NCI-H1694 treated with DMSO at 0.1 percent for 48 hours (cell line): Measurements from ENCODE around the gene RIMKLA.

Source experiments
- DNase-seq: peaks from one replicate; lab custom pipeline; 2025; lab: John Stamatoyannopoulos, UW

RIMKLA gene

GRCh38 chr1:42372796-42373195, 7.8 kb upstream of the RIMKLA start:
- DNase-seq, result no peak

- DNase-seq, result no peak
These were observed 602 bp upstream of the RIMKLA start for GRCh38 chr1:42379794-42380585.

- no peak for DNase-seq
These were observed 685 bp downstream of the RIMKLA start for GRCh38 chr1:42381280-42381673.

- DNase-seq, result no peak
These were observed 4.7 kb downstream of the RIMKLA start for GRCh38 chr1:42385283-42385682.

- no peak for DNase-seq
These were observed 5.5 kb downstream of the RIMKLA start for GRCh38 chr1:42386051-42386450.

- no peak for DNase-seq
These were observed 11.7 kb downstream of the RIMKLA start for GRCh38 chr1:42392255-42392654.

- no peak for DNase-seq
These were observed 12.6 kb downstream of the RIMKLA start for GRCh38 chr1:42392967-42393848.

GRCh38 chr1:42399315-42400100, 18.9 kb downstream of the RIMKLA start:
- no peak for DNase-seq

- DNase-seq, result no peak
These were observed 23.3 kb downstream of the RIMKLA start for GRCh38 chr1:42403880-42404400.

GRCh38 chr1:42414551-42415496, 34.2 kb downstream of the RIMKLA start:
- no peak for DNase-seq

- DNase-seq, result no peak
These were observed 36.6 kb downstream of the RIMKLA start for GRCh38 chr1:42417166-42417565.

- no peak for DNase-seq
These were observed 37.9 kb downstream of the RIMKLA start for GRCh38 chr1:42418516-42418915.

- DNase-seq, result peak; percentile 93
These were observed 38.7 kb downstream of the RIMKLA start for GRCh38 chr1:42419126-42419821.

GRCh38 chr1:42420121-42420520, 39.5 kb downstream of the RIMKLA start:
- DNase-seq, result peak; percentile 37

- DNase-seq, result peak; percentile 98
These were observed 40.5 kb downstream of the RIMKLA start for GRCh38 chr1:42420911-42421585.

GRCh38 chr1:42422737-42423136, 42.1 kb downstream of the RIMKLA start:
- peak; percentile 89 for DNase-seq

GRCh38 chr1:42423681-42424080, 43.1 kb downstream of the RIMKLA start:
- DNase-seq, result peak; percentile 32

- no peak for DNase-seq
These were observed 43.6 kb downstream of the RIMKLA start for GRCh38 chr1:42424201-42424600.

- no peak for DNase-seq
These were observed 46.6 kb downstream of the RIMKLA start for GRCh38 chr1:42427240-42427639.

- no peak for DNase-seq
These were observed 49.0 kb downstream of the RIMKLA start for GRCh38 chr1:42429603-42430002.
